Left ventricle myocardium superior (tissue), 1 donor: Measurements from ENCODE around the gene B9D2. TPM values are rescaled to one million over a fixed set of nuclear protein-coding genes. Genes with fewer than 3 reads are reported as not detected.
"Not testable (repeated sequence)": the region's sequence is repeated elsewhere in the genome, so short reads cannot be mapped to it uniquely, and the experiment has no call there.

Experiments used
- ATAC-seq: fragments of 200-7000 bp; cut with Tn5 transposase; one replicate; pipeline ENCODE4 v1.9.1; 2020; ENCODE audit warnings: mild to moderate bottlenecking, moderate library complexity
- DNase-seq: peaks from one replicate; pipeline ENCODE4 v3.0.0-alpha.2; 2020
- intact Hi-C: fragments of 100-400 bp; cut with micrococcal nuclease; formaldehyde crosslinking; loops from one replicate; pipeline ENCODE4 v1.11.0; 2022
- total RNA-seq: library from RNA; stranded (reverse); fragmentation: NEBNext Ultra II Directional; extraction: Animal tissue kit (Norgen Biotek cat#: 25700); gene quantifications from one replicate; pipeline ENCODE4 v1.2.1, GENCODE V29; 2021
- donor health status: DM: no; HTN: yes; CAD: no; lungs with severe emphysema.

B9D2 gene
- total RNA-seq, 1 donor from 2014 or later, result 3.7 TPM

DNA sequence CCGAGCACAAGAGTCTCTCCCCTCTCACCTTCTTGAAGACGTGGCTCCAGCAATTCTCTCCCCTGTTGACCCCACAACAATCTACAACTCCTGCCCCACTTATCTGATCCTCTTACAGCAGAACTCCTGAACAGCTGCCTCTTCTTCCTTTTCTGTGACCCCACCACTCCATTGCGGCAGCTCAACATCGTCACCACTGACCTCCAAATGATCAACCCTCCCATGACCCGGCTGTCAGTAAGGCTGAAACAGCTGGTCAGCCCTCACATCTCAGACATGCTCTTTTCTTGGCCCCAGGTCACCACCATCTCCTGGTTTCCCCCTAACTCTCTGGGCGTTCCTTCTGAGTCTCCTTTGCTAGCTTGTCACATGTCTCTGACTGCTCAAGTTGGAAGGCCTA, 31.4 kb upstream of the B9D2 start:
- intact Hi-C loops, result no loop called here
- DNase-seq (no peak), ATAC-seq (no peak)

DNA sequence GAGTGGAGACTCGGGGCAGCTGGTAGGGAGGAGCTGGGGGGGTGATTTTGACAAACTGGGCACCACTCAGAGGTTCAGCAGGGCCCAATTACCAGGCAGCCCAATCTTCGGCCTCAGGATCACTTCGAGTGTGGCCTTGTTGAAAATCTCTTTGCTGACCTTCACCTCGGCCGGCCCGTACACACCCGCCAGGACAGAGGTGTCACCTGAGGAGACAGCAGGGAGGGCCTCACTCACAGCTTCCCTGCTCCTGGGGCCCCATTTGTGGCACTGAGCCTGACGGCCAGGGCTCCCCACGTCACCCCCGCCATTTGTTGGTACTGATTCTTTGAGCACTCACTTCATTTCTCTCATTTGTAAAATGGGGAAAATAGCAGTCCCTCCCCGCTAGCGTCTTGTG, 28.8 kb upstream of the B9D2 start:
- intact Hi-C loops, result no loop called here
- peak; percentile 44 for DNase-seq

DNA sequence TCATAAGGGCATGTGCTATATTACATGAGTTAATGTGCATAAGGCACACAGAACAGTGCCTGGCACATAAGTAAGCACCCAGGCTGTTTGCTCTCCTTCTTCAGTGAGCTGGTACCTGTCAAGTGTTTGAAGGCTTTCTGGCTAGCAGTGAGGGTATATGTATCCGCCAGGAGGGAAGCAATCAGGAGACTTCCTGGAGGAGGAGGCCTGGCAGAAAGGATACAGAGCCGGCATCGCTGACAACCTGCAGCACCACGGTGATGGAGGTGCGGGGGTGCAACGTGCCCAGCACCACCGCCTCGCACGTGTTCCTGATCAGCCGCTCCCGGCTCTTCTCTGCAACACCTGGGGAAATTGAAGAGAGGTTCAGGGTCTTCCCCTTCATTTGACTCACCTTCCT, 27.7 kb upstream of the B9D2 start:
- intact Hi-C loops, result no loop called here
- no peak for ATAC-seq

More for the DNA sequence above, 28.8 kb upstream of the B9D2 start:
- no peak for ATAC-seq

DNA sequence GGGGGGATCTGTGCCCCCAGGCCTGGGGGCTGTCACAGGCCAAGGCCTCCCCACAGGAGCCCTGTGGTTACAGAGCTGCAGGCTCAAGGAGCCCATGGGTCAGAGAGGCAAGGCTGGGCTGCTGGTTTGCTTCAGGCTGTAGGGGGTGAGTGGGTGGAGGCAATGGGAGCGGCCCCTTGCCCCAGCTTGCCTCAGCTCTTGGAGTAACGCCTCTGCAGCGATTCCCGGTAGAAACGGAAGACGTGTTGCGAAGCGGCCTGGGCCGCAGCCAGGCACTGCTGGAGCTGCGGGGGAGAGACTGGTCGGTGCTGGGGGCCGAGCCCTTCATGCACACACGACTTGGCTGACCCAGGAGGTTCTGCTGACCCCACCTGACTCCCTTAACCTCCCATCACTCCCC, 22.5 kb upstream of the B9D2 start:
- ATAC-seq (peak; percentile 39), DNase-seq (no peak)
- intact Hi-C loops, result no loop called here

More for the DNA sequence above, 27.7 kb upstream of the B9D2 start:
- DNase-seq, result no peak

DNA sequence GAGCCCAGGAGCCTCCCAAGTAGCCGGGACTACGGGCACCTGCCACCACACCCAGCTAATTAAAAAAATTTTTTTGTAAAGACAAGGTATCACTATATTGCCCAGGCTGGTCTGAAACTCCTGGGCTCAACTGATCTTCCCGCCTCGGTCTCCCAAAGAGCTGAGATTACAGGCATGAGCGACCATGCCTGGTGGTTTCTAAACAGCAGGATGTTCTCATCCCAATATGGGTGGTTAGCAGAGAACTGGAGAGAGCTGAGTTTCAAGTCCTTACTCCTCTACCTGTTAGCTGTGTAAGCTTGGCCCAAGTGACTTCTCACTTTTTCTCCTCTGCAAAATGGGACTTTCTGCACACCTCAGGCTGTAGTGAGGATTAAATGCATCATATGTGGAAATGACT, 20.4 kb upstream of the B9D2 start:
- intact Hi-C loops, result no loop called here
- ATAC-seq (no peak), DNase-seq (no peak)

DNA sequence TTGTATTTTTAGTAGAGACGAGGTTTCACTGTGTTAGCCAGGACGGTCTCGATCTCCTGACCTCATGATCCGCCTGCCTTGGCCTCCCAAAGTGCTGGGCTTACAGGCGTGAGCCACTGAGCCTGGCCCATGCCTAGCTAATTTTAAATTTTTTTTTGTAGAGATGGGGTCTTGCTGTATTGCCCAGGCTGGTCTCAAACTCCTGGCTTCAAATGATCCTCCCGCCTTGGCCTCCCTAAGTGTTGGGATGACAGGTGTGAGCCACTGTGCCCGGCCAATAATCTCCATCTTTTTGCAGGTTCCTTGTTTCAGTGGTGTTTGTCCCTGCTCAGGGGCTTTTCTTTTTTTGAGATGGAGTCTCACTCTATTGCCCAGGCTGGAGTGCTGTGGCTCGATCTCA, 17.6 kb upstream of the B9D2 start:
- DNase-seq, ATAC-seq, intact Hi-C loops: not testable (repeated sequence)

DNA sequence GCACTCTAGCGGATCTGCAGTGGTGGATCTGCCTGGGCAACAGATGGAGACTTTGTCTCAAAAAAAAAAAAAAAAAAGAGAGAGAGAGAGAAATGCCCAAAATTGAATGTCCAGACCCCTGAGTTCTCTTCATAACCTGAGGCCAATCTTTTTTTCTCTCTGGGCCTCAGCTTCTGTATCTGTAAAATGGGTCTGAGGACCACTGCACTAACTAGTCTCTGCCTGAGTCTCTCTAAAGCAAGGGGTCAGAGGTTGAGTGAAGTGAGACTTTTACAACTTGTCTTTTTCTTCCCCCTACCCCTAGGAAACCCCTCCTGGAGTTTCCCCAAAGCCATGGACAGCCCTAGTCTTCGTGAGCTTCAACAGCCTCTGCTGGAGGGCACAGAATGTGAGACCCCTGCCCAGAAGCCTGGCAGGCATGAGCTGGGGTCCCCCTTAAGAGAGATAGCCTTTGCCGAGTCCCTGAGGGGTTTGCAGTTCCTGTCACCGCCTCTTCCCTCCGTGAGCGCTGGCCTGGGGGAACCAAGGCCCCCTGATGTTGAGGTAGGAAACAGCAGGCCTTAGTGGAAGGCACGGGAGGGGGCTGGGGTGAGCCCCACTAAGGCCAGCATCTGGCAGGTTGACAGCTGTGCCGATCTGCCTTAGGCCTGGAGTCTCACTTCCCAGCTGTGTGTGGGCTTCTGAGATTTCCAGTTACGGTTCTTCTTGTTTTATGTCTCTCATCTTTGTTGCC, 14.2 kb upstream of the B9D2 start:
- no peak for DNase-seq
- ATAC-seq, result no peak

DNA sequence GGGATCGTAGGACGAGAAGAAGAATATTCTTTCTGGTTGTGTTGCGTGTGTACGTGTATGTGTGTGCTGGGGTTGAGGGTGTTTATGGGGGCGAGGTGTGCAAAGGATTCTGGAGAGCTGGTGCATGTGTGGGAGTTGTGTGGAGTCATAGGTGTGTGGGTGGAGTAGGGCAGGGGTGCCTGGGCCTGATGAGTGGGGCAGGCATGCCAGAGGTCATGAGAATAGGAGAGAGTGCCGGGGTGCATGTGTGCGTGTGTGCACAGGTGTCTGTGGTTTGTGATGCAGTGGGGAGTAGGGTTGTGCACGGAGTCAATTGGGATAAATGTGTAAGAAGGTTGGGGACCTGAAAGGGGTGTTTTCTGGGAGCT, 13.0 kb upstream of the B9D2 start:
- no peak for DNase-seq
- peak; percentile 2 for ATAC-seq
- intact Hi-C loops, result no loop called here

More for the DNA sequence above, 14.2 kb upstream of the B9D2 start:
- intact Hi-C loops, result no loop called here

DNA sequence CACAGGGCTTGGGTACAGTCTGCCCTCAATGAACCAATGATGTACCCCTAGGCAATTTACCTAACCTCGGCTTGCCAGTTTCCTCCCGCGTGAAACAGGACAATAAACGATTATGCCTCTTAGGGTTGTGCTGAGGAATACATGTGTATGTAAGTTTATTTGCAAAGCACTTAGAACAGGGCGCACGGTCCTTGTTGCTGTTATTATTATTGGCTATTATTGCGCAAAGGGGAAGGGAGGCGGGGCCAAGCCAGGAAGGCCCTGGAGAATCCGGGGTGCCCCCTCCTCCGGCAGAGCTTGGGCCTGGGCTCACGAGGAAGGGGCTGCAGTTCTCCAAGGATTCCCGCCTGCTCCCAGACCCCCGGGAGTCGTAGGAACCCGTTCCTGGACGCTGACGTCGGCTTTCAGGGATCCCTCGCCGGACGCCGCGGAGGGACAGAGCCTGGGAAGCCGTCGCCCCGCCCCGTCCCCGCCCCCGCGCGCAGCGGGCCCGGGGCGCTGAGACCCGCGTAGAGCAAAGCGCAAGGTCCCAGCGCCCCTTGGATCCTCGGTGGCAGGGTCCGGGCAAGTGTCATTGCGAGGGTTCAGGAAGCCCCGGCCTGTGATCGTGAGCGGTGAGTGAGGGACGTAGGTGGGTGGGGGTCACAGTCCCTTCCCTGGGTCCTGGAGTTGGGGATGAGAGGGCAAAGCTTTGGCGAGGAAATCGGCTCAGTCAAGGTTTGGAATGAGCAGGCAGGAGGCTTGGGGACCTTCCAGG, 12.5 kb upstream of the B9D2 start, which contains the start of gene TMEM91:
TMEM91 (plus strand) TSS at position 293 of the 757 bp plus-strand sequence. CDS start 1,777 bp downstream, outside the sequence.
- DNase-seq (peak; percentile 71), ATAC-seq (peak; percentile 56)
- intact Hi-C loops, result no loop called here

DNA sequence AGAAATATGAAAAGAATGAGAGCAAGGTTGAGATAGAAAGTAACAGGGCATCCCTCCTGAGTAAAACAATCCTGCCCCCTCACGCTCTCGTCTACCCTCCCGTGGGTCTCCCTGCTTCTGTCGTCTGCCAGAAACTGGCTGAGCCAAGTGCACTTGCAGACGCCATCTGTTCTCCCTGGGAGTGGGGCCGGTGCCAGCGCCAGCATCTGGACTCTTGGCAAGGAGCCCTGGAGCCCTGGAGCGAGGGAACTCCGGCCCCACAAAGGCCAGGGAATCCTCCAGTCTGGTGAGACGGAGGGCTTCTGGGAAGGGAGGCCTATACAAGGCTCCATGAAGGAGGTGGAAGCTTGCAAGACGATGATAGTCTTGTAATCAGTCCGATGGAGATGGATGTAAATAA, 10.0 kb upstream of the B9D2 start:
- peak; percentile 87 for ATAC-seq
- DNase-seq, result peak; percentile 94
- intact Hi-C loops, result no loop called here

DNA sequence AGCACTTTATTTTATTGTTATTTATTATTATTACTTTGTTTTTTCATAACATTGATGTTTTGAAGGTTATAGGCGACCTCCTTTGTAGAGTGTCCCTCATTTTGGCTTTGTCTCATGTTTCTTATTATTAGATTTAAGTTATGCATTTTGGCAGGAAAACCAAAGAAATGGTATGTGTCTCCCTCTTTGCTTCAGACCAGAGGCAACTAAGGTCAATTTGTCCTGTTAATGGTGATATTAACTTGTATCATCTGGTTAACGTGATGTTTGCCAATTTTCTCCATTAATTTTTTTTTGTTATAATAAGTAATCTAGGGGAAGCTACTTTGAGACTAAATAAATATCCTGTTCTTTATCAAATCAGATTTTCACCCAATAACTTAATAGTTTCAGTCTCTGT, 8.6 kb upstream of the B9D2 start:
- ATAC-seq (no peak), DNase-seq (no peak)
- intact Hi-C loops, result no loop called here

DNA sequence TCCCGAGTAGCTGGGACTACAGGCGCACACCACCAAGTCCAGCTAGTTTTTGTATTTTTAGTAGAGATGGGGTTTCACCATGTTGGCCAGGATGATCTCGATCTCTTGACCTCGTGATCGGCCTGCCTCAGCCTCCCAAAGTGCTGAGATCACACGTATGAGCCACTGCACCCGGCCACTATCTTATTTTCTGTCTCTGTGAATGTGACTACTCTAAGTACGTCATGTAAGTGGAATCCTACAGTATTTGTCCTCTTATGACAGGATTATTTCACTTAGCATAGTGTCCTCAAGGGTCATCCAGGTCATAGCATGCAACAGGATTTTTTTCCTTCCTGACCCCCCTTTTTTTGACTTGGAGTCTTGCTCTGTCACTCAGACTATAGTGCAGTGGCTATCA, 7.6 kb upstream of the B9D2 start:
- no peak for ATAC-seq
- DNase-seq, result no peak
- intact Hi-C loops, result no loop called here

DNA sequence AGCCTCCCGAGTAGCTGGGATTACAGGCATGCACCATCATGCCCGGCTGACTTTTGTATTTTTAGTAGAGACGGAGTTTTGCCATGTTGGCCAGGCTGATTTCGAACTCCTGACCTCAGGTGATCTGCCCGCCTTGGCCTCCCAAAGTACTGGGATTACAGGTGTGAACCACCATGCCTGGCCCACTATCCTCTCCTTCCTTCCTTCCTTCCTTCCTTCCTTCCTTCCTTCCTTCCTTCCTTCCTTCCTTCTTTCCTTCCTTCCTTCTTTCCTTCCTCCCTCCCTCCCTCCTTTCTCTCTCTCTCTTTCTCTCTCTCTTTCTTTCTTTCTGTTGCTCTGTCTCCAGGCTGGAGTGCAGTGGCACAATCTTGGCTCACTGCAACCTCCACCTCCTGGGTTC, 7.2 kb upstream of the B9D2 start:
- intact Hi-C loops, ATAC-seq, DNase-seq: not testable (repeated sequence)

DNA sequence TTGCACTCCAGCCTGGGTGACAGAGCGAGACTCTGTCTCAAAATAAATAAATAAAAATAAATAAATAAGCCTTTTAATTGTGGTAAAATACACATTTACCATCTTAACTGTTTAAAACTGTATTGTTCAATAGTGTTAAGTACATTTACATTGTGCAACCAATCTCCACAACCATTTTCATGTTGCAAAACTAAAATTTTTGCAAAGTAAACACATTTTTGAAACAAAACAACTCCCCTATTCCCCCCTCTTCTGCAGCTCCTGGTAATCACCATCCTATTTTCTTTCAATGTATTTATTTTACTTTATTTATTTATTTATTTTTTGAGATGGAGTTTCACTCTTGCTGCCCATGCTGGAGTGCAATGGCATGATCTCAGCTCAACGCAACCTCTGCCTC, 5.8 kb upstream of the B9D2 start:
- ATAC-seq (no peak), DNase-seq (no peak)
- intact Hi-C loops, result no loop called here

DNA sequence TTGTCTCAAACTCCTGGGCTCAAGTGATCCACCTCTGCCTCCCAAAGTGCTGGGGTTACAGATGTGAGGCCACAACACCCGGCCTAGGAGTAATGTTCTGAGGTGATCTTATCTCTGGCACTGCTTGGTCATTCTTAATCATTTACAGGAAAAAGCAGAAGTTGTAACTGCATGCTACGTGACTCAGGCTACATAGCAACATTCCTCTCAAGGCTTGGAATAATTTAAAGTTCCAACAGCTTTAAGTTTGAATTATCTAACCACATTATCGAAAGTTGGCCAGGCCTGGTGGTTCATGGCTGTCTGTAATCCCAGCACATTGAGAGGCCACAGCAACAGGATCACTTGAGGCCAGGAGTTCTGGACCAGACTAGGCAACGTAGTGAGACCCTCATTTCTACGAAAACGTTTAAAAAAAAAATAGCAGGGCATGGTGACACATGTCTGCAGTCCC, 3.9 kb upstream of the B9D2 start:
- DNase-seq (no peak), ATAC-seq (no peak)
- intact Hi-C loops, result no loop called here

DNA sequence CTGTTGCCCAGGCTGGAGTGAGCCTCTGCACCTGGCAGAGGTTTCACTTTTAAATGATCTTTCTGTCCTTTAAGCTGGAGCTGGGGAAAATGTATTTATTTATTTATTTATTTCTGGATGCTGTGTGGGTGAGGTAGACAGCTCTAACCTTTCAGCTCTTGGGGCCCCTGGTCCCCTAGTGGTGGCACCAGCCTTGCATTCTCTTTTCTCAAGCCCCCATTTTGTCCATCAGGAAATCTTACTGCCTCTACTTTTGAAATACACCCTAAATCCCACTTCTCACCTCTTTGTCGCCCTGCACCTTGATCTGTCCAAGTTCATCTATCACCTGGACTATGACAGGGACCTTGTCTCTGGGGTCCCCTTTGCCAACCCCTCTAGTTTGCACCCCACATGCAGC, 2.1 kb upstream of the B9D2 start:
- intact Hi-C loops, result no loop called here
- ATAC-seq, result no peak
- no peak for DNase-seq

DNA sequence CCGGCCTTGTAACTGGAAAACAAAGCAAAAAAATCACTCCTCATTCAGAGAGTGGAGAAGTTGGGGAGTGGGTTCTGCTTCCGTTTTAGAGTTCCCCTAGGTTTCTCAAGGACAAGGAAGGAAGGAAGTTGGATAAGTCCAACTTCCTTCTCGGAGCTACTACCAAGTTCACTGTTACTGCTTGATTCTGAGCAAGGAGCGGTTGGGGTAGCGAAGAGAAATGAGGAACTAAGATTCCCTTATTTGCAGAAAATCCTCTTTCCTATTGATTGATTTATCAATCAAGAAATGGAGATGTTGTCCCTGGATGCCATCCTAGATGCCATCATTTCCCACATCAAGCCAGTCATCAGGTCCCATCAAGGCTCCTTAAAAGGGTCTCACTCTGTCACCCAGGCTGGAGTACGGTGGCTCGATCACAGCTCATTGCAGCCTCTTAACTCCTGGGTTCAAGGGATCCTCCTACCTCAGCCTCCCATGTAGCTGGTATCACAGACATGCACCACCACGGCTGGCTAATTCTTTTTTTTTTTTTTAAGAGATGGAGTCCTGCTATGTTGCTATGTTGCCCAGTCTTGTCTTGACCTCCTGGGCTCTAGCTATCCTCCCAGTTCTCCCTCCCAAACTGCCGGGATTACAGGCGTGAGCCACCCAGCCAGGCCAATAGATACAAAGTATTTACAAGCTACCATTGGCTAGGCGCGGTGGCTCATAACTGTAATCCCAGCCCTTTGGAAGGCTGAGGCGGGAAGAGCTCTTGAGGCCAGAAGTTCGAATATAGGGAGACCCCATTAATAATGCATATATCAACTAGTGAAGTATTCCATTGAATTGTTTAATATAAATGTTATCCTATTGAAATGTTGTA, 809 bp upstream of the B9D2 start:
- DNase-seq (no peak), ATAC-seq (peak; percentile 1)
- intact Hi-C loops, result no loop called here

DNA sequence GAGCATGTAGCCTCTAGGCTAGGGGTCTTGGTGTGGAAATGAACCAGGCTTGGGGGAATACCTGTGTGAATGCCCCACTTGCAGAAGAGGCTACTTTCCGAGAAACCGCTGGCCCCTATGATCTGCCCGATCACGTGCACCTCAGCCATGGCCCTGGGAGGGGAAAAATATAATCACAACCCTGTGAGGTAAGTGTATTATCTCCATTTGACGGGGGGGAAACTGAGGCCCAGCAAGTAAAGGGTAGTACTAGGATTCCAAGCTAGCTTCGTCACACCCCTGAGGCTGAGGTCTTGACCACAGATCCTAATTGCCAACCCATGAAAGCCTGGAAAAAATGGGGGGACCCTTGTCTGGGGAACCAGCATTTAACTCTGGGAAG, 587 bp downstream of the B9D2 start:
- no peak for ATAC-seq
- intact Hi-C loops, result no loop called here
- no peak for DNase-seq

DNA sequence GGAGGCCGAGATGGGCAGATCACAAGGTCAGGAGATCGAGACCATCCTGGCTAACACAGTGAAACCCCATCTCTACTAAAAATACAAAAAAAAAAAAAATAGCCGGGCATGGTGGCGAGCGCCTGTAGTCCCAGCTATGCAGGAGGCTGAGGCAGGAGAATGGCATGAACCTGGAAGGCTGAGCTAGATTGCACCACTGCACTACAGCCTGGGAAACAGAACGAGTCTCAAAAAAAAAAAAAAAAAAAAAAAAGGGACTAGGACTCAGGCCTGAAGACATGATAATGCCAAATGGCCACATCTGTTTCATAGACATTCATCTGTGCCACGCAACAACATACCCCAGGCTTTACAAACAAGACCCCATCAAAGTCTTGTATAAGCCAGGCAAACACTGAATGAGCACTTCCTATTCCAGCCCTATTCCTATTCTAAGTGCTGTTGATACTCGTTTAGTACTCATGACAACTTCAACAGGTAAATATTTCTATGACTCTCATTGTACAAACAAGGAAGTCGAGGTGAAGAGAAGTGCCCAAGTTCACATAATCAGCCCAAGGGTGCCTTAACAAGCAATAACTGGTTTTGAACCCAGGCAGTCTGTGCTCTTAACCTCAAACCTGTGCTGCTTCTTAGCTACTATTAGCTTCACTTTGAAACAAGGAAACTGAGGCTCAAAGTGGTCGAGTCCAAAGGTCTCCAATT, 1.7 kb downstream of the B9D2 start:
- no peak for ATAC-seq
- DNase-seq, result no peak
- intact Hi-C loops, result no loop called here
